PC-9 (cell line): Measurements from ENCODE around the gene COL25A1. TPM values are rescaled to one million over a fixed set of nuclear protein-coding genes. Genes with fewer than 3 reads are reported as not detected.
"Not testable (repeated sequence)": the region's sequence is repeated elsewhere in the genome, so short reads cannot be mapped to it uniquely, and the experiment has no call there.

Experiments used
- BruUV-seq: library from RNA; stranded (reverse); fragments of 400-500 nt; replicated peaks from 2 replicates; lab custom pipeline; 2021; lab: Mats Ljungman, UMichigan
- CTCF ChIA-PET: fragments of 300-600 bp; sonication (Branson Sonifier 250); formaldehyde crosslinking; loops from one replicate; lab custom pipeline; 2022; ENCODE audit warnings: antibody characterized with exemption; lab: Charles Lee
- POLR2A ChIA-PET: fragments of 300-600 bp; sonication (Branson Sonifier 250); formaldehyde crosslinking; loops from one replicate; lab custom pipeline; 2022; ENCODE audit warnings: antibody characterized with exemption; ENCODE audit not compliant: unreplicated experiment; lab: Charles Lee
- DNase-seq, 2 experiments: peaks; one replicate each; pipeline versions ENCODE4 v3.0.0 to v3.0.0-alpha.2; 2015 to 2022; ENCODE audit warnings: mixed read lengths in 1 of 2
- H2AFZ ChIP-seq: fragments of 200-600 bp; sonication (generic); 2 replicates; pipeline ENCODE4 v1.8.1; 2017; ENCODE audit warnings: antibody characterized with exemption
- H3F3A ChIP-seq: fragments of 200-600 bp; sonication (generic); 2 replicates; pipeline ENCODE4 v1.8.1; 2017; ENCODE audit warnings: antibody characterized with exemption, mild to moderate bottlenecking, low read depth; ENCODE audit not compliant: insufficient read depth
- H3K27ac ChIP-seq: fragments of 200-600 bp; sonication (generic); 2 replicates; pipeline ENCODE4 v1.6.1; 2016; ENCODE audit warnings: mixed run types
- H3K27me3 ChIP-seq: fragments of 200-600 bp; sonication (generic); 2 replicates; pipeline ENCODE4 v1.6.1; 2016; ENCODE audit warnings: low read depth, mixed run types; ENCODE audit not compliant: insufficient read depth
- H3K36me3 ChIP-seq: fragments of 200-600 bp; sonication (generic); 2 replicates; pipeline ENCODE4 v1.6.1; 2016; ENCODE audit warnings: low read depth, mixed run types
- H3K4me1 ChIP-seq: fragments of 200-600 bp; sonication (generic); replicated peaks from 2 replicates; pipeline ENCODE4 v1.6.1; 2016; ENCODE audit warnings: mixed run types; ENCODE audit not compliant: insufficient read depth
- H3K4me2 ChIP-seq: fragments of 200-600 bp; sonication (generic); 2 replicates; pipeline ENCODE4 v1.6.1; 2017; ENCODE audit warnings: mixed run types
- H3K4me3 ChIP-seq: fragments of 200-600 bp; sonication (generic); 2 replicates; pipeline ENCODE4 v1.6.1; 2016; ENCODE audit warnings: mixed run types
- H3K79me2 ChIP-seq: fragments of 200-600 bp; sonication (generic); 2 replicates; pipeline ENCODE4 v1.6.1; 2017; ENCODE audit warnings: low read depth, mixed run types
- H3K9me2 ChIP-seq: fragments of 200-600 bp; sonication (generic); 2 replicates; pipeline ENCODE4 v1.8.1; 2017; ENCODE audit warnings: mild to moderate bottlenecking; ENCODE audit not compliant: insufficient read depth
- H3K9me3 ChIP-seq: fragments of 200-600 bp; sonication (generic); 2 replicates; pipeline ENCODE4 v1.8.1; 2016; ENCODE audit warnings: low read depth; ENCODE audit not compliant: insufficient read depth
- H4K20me1 ChIP-seq: fragments of 200-600 bp; sonication (generic); 2 replicates; pipeline ENCODE4 v1.8.1; 2017; ENCODE audit not compliant: insufficient read depth
- CTCF ChIP-seq: fragments of 200-600 bp; sonication (generic); conservative IDR thresholded peaks from 2 replicates; pipeline ENCODE4 v1.6.1; 2017; ENCODE audit warnings: mixed run types, antibody characterized with exemption, mild to moderate bottlenecking, moderate library complexity
- EZH2 ChIP-seq: fragments of 200-600 bp; sonication (generic); IDR thresholded peaks from 2 replicates; pipeline ENCODE4 v1.8.0; 2017; ENCODE audit warnings: antibody characterized with exemption, low read depth
- intact Hi-C: fragments of 100-400 bp; cut with micrococcal nuclease; formaldehyde crosslinking; loops from one replicate; pipeline ENCODE4 v1.10.0; 2022; ENCODE audit not compliant: unreplicated experiment
- total RNA-seq: library from RNA; stranded (reverse); gene quantifications from 2 replicates; pipeline ENCODE4 v1.2.3, GENCODE V29; 2021

Gene COL25A1
- total RNA-seq, 1 experiment from 2014 or later, result not detected

GRCh38 chr4:109148577-109149075 lies 153.8 kb downstream of the COL25A1 start:
- Histone ChIP-seq H3K4me2 (no peak overlapping the region), H3K27me3 (no peaks in the 10 kb centered on the region), H3K36me3 (no peaks in the 10 kb centered on the region), H4K20me1 (no peaks in the 10 kb centered on the region), H3F3A (no peaks in the 10 kb centered on the region), H3K79me2 (no peaks in the 10 kb centered on the region), H3K4me3 (no peak overlapping the region), H3K9me3 (no peaks in the 10 kb centered on the region), H2AFZ (no peak overlapping the region), H3K4me1 (no peaks in the 10 kb centered on the region), H3K27ac (no peak overlapping the region), H3K9me2 (no peaks in the 10 kb centered on the region)
- TF ChIP-seq CTCF, result no peak
- TF ChIP-seq EZH2, result no peak
- CTCF ChIA-PET, result no interaction called here
- no TSS peak for BruUV-seq
- no peak for DNase-seq
- intact Hi-C loops, result no loop called here
- POLR2A ChIA-PET, result no interaction called here

- H3K4me1 ChIP-seq, result no peaks in the 10 kb centered on the region
- H2AFZ ChIP-seq, result no peak overlapping the region
- H3K36me3 ChIP-seq, result no peaks in the 10 kb centered on the region
- H3K9me2 ChIP-seq, result no peaks in the 10 kb centered on the region
- TF ChIP-seq CTCF (no peak), EZH2 (no peak)
- CTCF ChIA-PET, result no interaction called here
- no peaks in the 10 kb centered on the region for H3F3A ChIP-seq
- no peaks in the 10 kb centered on the region for H3K9me3 ChIP-seq
- intact Hi-C loops, result no loop called here
- no peaks in the 10 kb centered on the region for H3K79me2 ChIP-seq
- DNase-seq, result no peak
- no TSS peak for BruUV-seq
- H4K20me1 ChIP-seq, result no peaks in the 10 kb centered on the region
- H3K27ac ChIP-seq, result no peak overlapping the region
- POLR2A ChIA-PET, result no interaction called here
- H3K4me3 ChIP-seq, result no peak overlapping the region
- H3K4me2 ChIP-seq, result no peak overlapping the region
- no peaks in the 10 kb centered on the region for H3K27me3 ChIP-seq
Observed at GRCh38 chr4:109147135-109147534, 155.3 kb downstream of the COL25A1 start.

GRCh38 chr4:109146499-109146898 lies 156.0 kb downstream of the COL25A1 start:
- no peak for DNase-seq
- no peaks in the 10 kb centered on the region for H3K9me2 ChIP-seq
- CTCF ChIA-PET, result no interaction called here
- no peak overlapping the region for H3K27ac ChIP-seq
- POLR2A ChIA-PET, result no interaction called here
- TF ChIP-seq CTCF, result no peak
- no peaks in the 10 kb centered on the region for H4K20me1 ChIP-seq
- intact Hi-C loops, result no loop called here
- no peak overlapping the region for H3K4me3 ChIP-seq
- BruUV-seq, result no TSS peak
- H3K36me3 ChIP-seq, result no peaks in the 10 kb centered on the region
- H3K9me3 ChIP-seq, result no peaks in the 10 kb centered on the region
- H2AFZ ChIP-seq, result no peak overlapping the region
- no peak overlapping the region for H3K4me2 ChIP-seq
- no peaks in the 10 kb centered on the region for H3F3A ChIP-seq
- H3K79me2 ChIP-seq, result no peaks in the 10 kb centered on the region
- H3K27me3 ChIP-seq, result no peaks in the 10 kb centered on the region
- H3K4me1 ChIP-seq, result no peaks in the 10 kb centered on the region

- H3K4me1 ChIP-seq, intact Hi-C loops, H3K4me3 ChIP-seq, H4K20me1 ChIP-seq, H3K9me2 ChIP-seq, H3K27ac ChIP-seq, H3K9me3 ChIP-seq, H3K27me3 ChIP-seq, H3K4me2 ChIP-seq, BruUV-seq, H3F3A ChIP-seq, H3K79me2 ChIP-seq, H3K36me3 ChIP-seq, DNase-seq, CTCF ChIA-PET, POLR2A ChIA-PET, H2AFZ ChIP-seq: not testable (repeated sequence)
Observed at GRCh38 chr4:109138125-109138524, 164.3 kb downstream of the COL25A1 start.
